GM19467 (cell line): ENCODE results near the gene WDR54.
A peak's percentile ranks its signal among the peaks of the same experiment; 100 is the strongest.
"Not testable (repeated sequence)": the region's sequence is repeated elsewhere in the genome, so short reads cannot be mapped to it uniquely, and the experiment has no call there.

Experiments used
- ATAC-seq: cut with Tn5 transposase; IDR thresholded peaks from one replicate; pipeline ENCODE4 v1.9.1; 2021; ENCODE audit warnings: mild to moderate bottlenecking, moderate library complexity; ENCODE audit not compliant: unreplicated experiment

The WDR54 gene

GRCh38 chr2:74427551-74427950, 6.0 kb downstream of the WDR54 start:
- ATAC-seq = no peak

- no peak for ATAC-seq
Observed at GRCh38 chr2:74428675-74429074, 7.1 kb downstream of the WDR54 start.

GRCh38 chr2:74429487-74430451, 8.2 kb downstream of the WDR54 start:
- no peak for ATAC-seq

- ATAC-seq = no peak
Observed at GRCh38 chr2:74430502-74430901, 9.0 kb downstream of the WDR54 start.

GRCh38 chr2:74436111-74436805, 14.7 kb downstream of the WDR54 start:
- ATAC-seq = no peak

GRCh38 chr2:74436848-74437695, 15.5 kb downstream of the WDR54 start:
- no peak for ATAC-seq

GRCh38 chr2:74438248-74438647, 16.7 kb downstream of the WDR54 start:
- ATAC-seq = no peak

- no peak for ATAC-seq
Observed at GRCh38 chr2:74439373-74439772, 17.8 kb downstream of the WDR54 start.

- ATAC-seq = no peak
Observed at GRCh38 chr2:74439803-74440377, 18.4 kb downstream of the WDR54 start.

GRCh38 chr2:74440378-74441169, 19.0 kb downstream of the WDR54 start:
- peak; percentile 85 for ATAC-seq

GRCh38 chr2:74441170-74441689, 19.7 kb downstream of the WDR54 start:
- ATAC-seq = no peak

GRCh38 chr2:74441690-74442482, 20.4 kb downstream of the WDR54 start, which contains the start of gene RTKN:
TSS of gene RTKN (minus strand) at chr2:74441937. CDS start at chr2:74441816, 121 bp downstream.
- no peak for ATAC-seq

GRCh38 chr2:74442483-74443297, 21.2 kb downstream of the WDR54 start:
- ATAC-seq = not testable (repeated sequence)

GRCh38 chr2:74444498-74445318, 23.2 kb downstream of the WDR54 start:
- ATAC-seq = no peak

GRCh38 chr2:74447230-74447999, 25.9 kb downstream of the WDR54 start:
- no peak for ATAC-seq

GRCh38 chr2:74448771-74449170, 27.2 kb downstream of the WDR54 start:
- ATAC-seq = no peak
